ENCODE measurements around the gene BICD1. TPM values are rescaled to one million over a fixed set of nuclear protein-coding genes. Genes with fewer than 3 reads are reported as not detected.

BICD1 gene
- polyA plus RNA-seq, 2 of the 4 experiments (the other 2 are of a cell fraction): 13.0 to 24.3 TPM

DNA sequence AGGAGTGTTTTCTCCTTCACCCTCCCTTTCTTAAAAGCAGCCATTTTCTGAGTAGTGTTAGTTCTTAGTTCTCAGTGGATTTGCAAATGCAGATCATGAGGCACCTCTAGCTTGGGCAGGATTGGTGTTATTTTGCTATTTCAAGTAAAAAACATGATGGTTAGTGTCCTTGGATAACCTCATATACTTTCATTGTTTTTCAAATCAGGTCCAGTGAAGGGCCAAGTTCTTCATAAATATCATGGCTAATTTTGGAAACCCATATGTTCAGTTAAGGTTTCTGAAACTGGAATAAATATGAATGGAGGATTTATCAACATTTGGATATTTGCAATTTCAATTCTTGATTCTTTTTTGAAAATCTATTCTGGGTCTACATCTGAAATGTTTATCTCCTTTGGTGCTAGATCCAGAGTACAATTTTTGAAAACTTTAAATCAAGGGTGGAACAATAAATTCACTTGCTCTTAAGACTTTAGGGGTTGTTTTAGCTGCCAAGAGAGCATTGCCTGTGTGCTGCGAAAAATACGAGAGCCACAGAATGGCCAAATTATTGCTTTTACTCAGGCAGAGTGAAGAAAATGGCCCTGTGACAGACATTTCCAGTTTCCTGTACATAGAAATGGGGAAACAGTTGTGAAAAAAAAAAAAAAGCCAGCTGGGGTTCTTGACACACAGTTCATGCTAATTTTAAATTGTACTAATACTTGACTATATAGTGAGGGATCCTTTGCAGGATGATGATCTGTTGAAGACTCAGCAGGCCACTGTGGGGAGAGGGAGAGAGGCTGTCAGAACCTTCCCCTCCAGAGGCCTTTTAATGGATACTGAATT is 104.6 kb downstream of the BICD1 start:
- ChIA-PET POLR2A (no interaction called here), CTCF (no interaction called here)
- WGBS (ENCODE audit: missing lambda C conversion rate): 94% methylated on average over 2 of the region's 2 CpGs
- FAIRE-seq: no peak
- no peaks in the 10 kb centered on the region for H3K9me3 ChIP-seq
- no peak for ATAC-seq
- no peak overlapping the region for H3K4me2 ChIP-seq
- H3K27ac ChIP-seq: no peak overlapping the region
- no peaks in the 10 kb centered on the region for H3K4me1 ChIP-seq
- TF ChIP-seq MAZ (IDR thresholded peaks at IDR 0.05; ENCODE audit: borderline replicate concordance, low read depth, low read length) (no peak), FOXS1 (CRISPR knock-in tag; IDR thresholded peaks at IDR 0.05) (no peak), ZFP36 (IDR thresholded peaks at IDR 0.05; ENCODE audit: borderline replicate concordance, partially characterized antibody) (no peak), FOSB (CRISPR knock-in tag; IDR thresholded peaks at IDR 0.05) (no peak), ZNF302 (CRISPR knock-in tag; IDR thresholded peaks at IDR 0.05) (no peak), CHD4 (IDR thresholded peaks at IDR 0.05; ENCODE audit: borderline replicate concordance) (no peak), RARB (CRISPR knock-in tag; IDR thresholded peaks at IDR 0.05) (no peak), NR3C1 (IDR thresholded peaks at IDR 0.05) (no peak), KDM5A (IDR thresholded peaks at IDR 0.05) (no peak), EHF (CRISPR knock-in tag; IDR thresholded peaks at IDR 0.05) (no peak), POLR2AphosphoS2 (conservative IDR thresholded peaks at IDR 0.05; ENCODE audit: low read length) (no peak), PHF8 (IDR thresholded peaks at IDR 0.05; ENCODE audit: borderline replicate concordance, low read depth) (no peak), MAFK (IDR thresholded peaks at IDR 0.05; ENCODE audit: partially characterized antibody) (no peak), FOSL2 (IDR thresholded peaks at IDR 0.05) (no peak), FOSL2 (CRISPR knock-in tag; IDR thresholded peaks at IDR 0.05) (no peak), GATA3 (IDR thresholded peaks at IDR 0.05; ENCODE audit: borderline replicate concordance) (no peak), TFCP2L1 (CRISPR knock-in tag; IDR thresholded peaks at IDR 0.05) (no peak), KDM1A (IDR thresholded peaks at IDR 0.05; ENCODE audit: low read depth) (no peak), HOXB5 (CRISPR knock-in tag; IDR thresholded peaks at IDR 0.05) (no peak)
- TF ChIP-seq, protein P1, sequence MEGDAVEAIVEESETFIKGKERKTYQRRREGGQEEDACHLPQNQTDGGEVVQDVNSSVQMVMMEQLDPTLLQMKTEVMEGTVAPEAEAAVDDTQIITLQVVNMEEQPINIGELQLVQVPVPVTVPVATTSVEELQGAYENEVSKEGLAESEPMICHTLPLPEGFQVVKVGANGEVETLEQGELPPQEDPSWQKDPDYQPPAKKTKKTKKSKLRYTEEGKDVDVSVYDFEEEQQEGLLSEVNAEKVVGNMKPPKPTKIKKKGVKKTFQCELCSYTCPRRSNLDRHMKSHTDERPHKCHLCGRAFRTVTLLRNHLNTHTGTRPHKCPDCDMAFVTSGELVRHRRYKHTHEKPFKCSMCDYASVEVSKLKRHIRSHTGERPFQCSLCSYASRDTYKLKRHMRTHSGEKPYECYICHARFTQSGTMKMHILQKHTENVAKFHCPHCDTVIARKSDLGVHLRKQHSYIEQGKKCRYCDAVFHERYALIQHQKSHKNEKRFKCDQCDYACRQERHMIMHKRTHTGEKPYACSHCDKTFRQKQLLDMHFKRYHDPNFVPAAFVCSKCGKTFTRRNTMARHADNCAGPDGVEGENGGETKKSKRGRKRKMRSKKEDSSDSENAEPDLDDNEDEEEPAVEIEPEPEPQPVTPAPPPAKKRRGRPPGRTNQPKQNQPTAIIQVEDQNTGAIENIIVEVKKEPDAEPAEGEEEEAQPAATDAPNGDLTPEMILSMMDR (IDR thresholded peaks at IDR 0.05): no peak
- TF ChIP-seq, protein P2, sequence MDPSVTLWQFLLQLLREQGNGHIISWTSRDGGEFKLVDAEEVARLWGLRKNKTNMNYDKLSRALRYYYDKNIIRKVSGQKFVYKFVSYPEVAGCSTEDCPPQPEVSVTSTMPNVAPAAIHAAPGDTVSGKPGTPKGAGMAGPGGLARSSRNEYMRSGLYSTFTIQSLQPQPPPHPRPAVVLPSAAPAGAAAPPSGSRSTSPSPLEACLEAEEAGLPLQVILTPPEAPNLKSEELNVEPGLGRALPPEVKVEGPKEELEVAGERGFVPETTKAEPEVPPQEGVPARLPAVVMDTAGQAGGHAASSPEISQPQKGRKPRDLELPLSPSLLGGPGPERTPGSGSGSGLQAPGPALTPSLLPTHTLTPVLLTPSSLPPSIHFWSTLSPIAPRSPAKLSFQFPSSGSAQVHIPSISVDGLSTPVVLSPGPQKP (IDR thresholded peaks at IDR 0.05; ENCODE audit: low read depth, low read length): no peak
- DNase-seq (ENCODE audit: low read depth in 1 of 2, low spot score in 1 of 2): no peak
- H3K4me3 ChIP-seq: no peak overlapping the region

DNA sequence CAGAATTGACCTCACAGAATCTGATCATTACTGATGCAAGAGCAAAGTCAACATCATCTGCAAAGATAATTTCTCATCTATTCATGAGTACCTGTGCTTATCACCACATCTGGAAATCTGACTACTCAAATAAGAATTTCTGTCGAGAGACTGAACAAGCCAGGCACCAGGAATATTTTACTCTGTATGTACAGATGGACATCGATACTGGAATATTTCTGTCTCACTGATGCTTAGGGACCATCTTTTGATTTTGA is 105.2 kb downstream of the BICD1 start:
- DNase-seq (ENCODE audit: low read depth in 1 of 2, low spot score in 1 of 2): no peak
- 78% methylated on average over 2 of the region's 2 CpGs for WGBS (ENCODE audit: missing lambda C conversion rate)

More for the DNA sequence above, 105.2 kb downstream of the BICD1 start:
- H3K4me3 ChIP-seq: no peak overlapping the region
- CTCF ChIA-PET: no interaction called here
- POLR2A ChIA-PET: no interaction called here
- H3K4me1 ChIP-seq: no peaks in the 10 kb centered on the region
- H3K9me3 ChIP-seq: no peaks in the 10 kb centered on the region
- ATAC-seq: no peak
- TF ChIP-seq, protein P3, sequence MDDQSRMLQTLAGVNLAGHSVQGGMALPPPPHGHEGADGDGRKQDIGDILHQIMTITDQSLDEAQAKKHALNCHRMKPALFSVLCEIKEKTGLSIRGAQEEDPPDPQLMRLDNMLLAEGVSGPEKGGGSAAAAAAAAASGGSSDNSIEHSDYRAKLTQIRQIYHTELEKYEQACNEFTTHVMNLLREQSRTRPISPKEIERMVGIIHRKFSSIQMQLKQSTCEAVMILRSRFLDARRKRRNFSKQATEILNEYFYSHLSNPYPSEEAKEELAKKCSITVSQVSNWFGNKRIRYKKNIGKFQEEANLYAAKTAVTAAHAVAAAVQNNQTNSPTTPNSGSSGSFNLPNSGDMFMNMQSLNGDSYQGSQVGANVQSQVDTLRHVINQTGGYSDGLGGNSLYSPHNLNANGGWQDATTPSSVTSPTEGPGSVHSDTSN (IDR thresholded peaks at IDR 0.05): no peak
- no peak for TF ChIP-seq PHF8 (IDR thresholded peaks at IDR 0.05; ENCODE audit: borderline replicate concordance, low read depth)
- TF ChIP-seq RNF2 (IDR thresholded peaks at IDR 0.05; ENCODE audit: borderline replicate concordance, low read depth): no peak
- TF ChIP-seq, protein P4, sequence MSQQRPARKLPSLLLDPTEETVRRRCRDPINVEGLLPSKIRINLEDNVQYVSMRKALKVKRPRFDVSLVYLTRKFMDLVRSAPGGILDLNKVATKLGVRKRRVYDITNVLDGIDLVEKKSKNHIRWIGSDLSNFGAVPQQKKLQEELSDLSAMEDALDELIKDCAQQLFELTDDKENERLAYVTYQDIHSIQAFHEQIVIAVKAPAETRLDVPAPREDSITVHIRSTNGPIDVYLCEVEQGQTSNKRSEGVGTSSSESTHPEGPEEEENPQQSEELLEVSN (IDR thresholded peaks at IDR 0.05; ENCODE audit: borderline replicate concordance, low read depth): no peak
- no peak for TF ChIP-seq EHMT2 (IDR thresholded peaks at IDR 0.05; ENCODE audit: low read depth)
- TF ChIP-seq, protein P5, sequence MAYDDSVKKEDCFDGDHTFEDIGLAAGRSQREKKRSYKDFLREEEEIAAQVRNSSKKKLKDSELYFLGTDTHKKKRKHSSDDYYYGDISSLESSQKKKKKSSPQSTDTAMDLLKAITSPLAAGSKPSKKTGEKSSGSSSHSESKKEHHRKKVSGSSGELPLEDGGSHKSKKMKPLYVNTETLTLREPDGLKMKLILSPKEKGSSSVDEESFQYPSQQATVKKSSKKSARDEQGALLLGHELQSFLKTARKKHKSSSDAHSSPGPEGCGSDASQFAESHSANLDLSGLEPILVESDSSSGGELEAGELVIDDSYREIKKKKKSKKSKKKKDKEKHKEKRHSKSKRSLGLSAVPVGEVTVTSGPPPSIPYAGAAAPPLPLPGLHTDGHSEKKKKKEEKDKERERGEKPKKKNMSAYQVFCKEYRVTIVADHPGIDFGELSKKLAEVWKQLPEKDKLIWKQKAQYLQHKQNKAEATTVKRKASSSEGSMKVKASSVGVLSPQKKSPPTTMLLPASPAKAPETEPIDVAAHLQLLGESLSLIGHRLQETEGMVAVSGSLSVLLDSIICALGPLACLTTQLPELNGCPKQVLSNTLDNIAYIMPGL (CRISPR knock-in tag; IDR thresholded peaks at IDR 0.05; ENCODE audit: borderline replicate concordance): no peak
- TF ChIP-seq EP300 (IDR thresholded peaks at IDR 0.05): no peak
- TF ChIP-seq TP53 (CRISPR knock-in tag; IDR thresholded peaks at IDR 0.05): no peak
- TF ChIP-seq, protein P6, sequence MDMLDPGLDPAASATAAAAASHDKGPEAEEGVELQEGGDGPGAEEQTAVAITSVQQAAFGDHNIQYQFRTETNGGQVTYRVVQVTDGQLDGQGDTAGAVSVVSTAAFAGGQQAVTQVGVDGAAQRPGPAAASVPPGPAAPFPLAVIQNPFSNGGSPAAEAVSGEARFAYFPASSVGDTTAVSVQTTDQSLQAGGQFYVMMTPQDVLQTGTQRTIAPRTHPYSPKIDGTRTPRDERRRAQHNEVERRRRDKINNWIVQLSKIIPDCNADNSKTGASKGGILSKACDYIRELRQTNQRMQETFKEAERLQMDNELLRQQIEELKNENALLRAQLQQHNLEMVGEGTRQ (IDR thresholded peaks at IDR 0.05): no peak
- no peak for FAIRE-seq
- no peak overlapping the region for H3K4me2 ChIP-seq
- no peak overlapping the region for H3K27ac ChIP-seq
